ENCODE results near the gene TMEM140. TPM values are rescaled to one million over a fixed set of nuclear protein-coding genes. Genes with fewer than 3 reads are reported as not detected.
A peak's percentile ranks its signal among the peaks of the same experiment; 100 is the strongest.

TMEM140 gene
- total and polyA plus RNA-seq, 2 donors = 4.3 to 13.6 TPM

DNA sequence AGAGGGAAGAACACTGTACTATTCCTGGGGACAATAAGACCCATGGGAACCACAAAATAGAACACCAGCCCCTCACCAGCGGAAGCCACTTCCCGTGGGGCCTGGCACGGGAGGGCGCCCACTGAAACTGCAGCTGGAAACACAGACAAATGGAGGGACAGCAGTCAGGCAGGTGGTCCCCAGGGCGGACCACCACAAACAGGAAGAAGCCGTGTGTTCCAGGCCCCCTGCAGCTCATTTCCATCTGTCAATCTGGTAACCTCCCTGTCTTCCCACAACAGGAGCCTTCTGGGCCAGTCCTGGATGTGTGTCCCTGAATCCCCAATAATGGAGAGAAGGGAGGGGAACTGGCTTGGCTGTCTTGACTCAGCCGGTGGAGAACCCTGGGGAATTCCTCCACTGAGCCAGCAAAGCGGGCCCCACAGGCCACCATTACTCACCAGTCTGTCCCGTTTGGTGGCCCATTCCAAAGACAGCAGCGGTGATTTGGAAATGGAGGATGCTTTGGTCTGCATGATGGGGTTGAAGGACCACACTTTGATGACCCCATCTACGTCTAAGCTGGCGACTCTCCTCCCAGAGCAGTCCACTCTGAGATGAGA lies 46.7 kb downstream of the TMEM140 start:
- H3K36me3 ChIP-seq (ENCODE audit: control insufficient read depth in 2 of 2, insufficient read depth in 2 of 2, low read length in 1 of 2) = peaks cover 59 to 63% of the 10 kb centered on the region in 2 donors
- H3K27me3 ChIP-seq (ENCODE audit: control insufficient read depth in 2 of 2, insufficient read depth in 1 of 2, low read length in 1 of 2) = no peaks in the 10 kb centered on the region
- WGBS = 95% methylated on average over 12 of the region's 12 CpGs
- no peak for DNase-seq (ENCODE audit: low read depth in 6 of 9, low spot score in 9 of 9)
- no peak overlapping the region for H3K27ac ChIP-seq (ENCODE audit: low read depth in 1 of 2, low read length in 1 of 2)
- H3K4me3 ChIP-seq (ENCODE audit: low read length in 2 of 2) = no peak overlapping the region
- no peaks in the 10 kb centered on the region for H3K9me3 ChIP-seq (ENCODE audit: control insufficient read depth in 2 of 2, insufficient read depth in 1 of 2, low read length in 1 of 2)
- no peaks in the 10 kb centered on the region for H3K4me1 ChIP-seq (ENCODE audit: control insufficient read depth in 2 of 2, insufficient read depth in 2 of 2, low read length in 2 of 2)

- H3K4me3 ChIP-seq (ENCODE audit: low read length in 2 of 2) = no peak overlapping the region
- no peaks in the 10 kb centered on the region for H3K27me3 ChIP-seq (ENCODE audit: control insufficient read depth in 2 of 2, insufficient read depth in 1 of 2, low read length in 1 of 2)
- DNase-seq (ENCODE audit: low read depth in 6 of 9, low spot score in 9 of 9) = no peak
- no peaks in the 10 kb centered on the region for H3K9me3 ChIP-seq (ENCODE audit: control insufficient read depth in 2 of 2, insufficient read depth in 1 of 2, low read length in 1 of 2)
- no peak overlapping the region for H3K27ac ChIP-seq (ENCODE audit: low read depth in 1 of 2, low read length in 1 of 2)
- H3K36me3 ChIP-seq (ENCODE audit: control insufficient read depth in 2 of 2, insufficient read depth in 2 of 2, low read length in 1 of 2) = peaks cover 59 to 62% of the 10 kb centered on the region in 2 donors
- WGBS = 97% methylated on average over 4 of the region's 4 CpGs
- H3K4me1 ChIP-seq (ENCODE audit: control insufficient read depth in 2 of 2, insufficient read depth in 2 of 2, low read length in 2 of 2) = no peaks in the 10 kb centered on the region
Measured at GRCh38 chr7:135195156-135195555, 47.3 kb downstream of the TMEM140 start.

DNA sequence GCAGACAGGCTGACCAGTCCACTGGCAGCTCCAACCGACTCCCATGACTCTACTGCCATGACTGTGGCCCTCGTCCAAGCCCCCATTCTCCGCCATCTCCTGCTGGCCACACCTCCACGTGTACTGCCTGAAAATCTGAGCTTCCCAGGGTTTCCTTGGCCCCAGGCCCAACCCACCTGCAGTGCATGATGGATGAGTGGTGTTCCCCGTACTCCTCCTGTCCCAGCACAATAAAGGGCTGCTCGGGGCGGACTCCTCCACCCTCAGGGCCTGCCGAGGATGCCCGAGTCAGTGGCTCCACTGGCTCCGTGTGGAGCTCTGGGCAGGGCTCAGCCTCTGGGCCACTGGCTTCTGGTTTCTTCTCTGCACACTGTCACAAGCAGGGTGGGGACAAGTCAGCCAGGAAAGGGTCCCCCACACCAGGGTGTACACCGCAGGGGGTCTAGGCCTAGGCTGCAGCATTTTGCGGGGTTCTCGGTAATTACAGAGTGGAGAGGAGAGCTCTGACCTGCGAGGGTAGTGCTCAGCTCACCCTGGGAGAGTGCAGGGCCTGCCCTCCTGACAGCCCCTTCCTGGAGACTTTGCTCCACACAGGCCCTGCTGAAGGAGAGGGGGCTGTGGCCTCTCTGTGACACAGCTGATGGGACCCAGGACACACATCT lies 48.2 kb downstream of the TMEM140 start:
- peaks cover 62 to 66% of the 10 kb centered on the region in 2 donors for H3K36me3 ChIP-seq (ENCODE audit: control insufficient read depth in 2 of 2, insufficient read depth in 2 of 2, low read length in 1 of 2)
- H3K4me1 ChIP-seq (ENCODE audit: control insufficient read depth in 2 of 2, insufficient read depth in 2 of 2, low read length in 2 of 2) = no peaks in the 10 kb centered on the region
- no peak for DNase-seq (ENCODE audit: low read depth in 6 of 9, low spot score in 9 of 9)
- WGBS = 96% methylated on average over 14 of the region's 14 CpGs
- H3K9me3 ChIP-seq (ENCODE audit: control insufficient read depth in 2 of 2, insufficient read depth in 1 of 2, low read length in 1 of 2) = no peaks in the 10 kb centered on the region
- no peaks in the 10 kb centered on the region for H3K27me3 ChIP-seq (ENCODE audit: control insufficient read depth in 2 of 2, insufficient read depth in 1 of 2, low read length in 1 of 2)
- no peak overlapping the region for H3K4me3 ChIP-seq (ENCODE audit: low read length in 2 of 2)
- H3K27ac ChIP-seq (ENCODE audit: low read depth in 1 of 2, low read length in 1 of 2) = no peak overlapping the region

DNA sequence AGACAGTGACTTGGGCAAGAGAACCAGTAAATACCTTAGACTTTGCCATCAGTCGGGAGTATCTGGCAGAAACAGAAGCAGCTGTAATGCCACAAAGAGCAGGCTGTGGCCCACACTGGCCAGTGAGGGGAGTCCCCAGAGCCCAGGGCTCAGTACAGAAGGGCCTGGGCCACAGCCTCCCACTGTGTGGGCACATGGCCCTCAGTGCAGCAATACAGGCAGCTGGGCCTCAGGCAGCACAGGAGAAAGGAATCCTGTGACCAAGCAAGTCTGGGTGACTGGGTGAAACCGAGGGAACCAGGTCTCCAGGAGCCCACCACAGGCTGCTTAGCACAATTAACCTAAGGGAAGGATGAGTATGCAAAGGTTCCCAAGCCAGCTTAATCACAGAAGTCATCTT lies 49.5 kb downstream of the TMEM140 start:
- 95% methylated on average over 2 of the region's 2 CpGs for WGBS

DNA sequence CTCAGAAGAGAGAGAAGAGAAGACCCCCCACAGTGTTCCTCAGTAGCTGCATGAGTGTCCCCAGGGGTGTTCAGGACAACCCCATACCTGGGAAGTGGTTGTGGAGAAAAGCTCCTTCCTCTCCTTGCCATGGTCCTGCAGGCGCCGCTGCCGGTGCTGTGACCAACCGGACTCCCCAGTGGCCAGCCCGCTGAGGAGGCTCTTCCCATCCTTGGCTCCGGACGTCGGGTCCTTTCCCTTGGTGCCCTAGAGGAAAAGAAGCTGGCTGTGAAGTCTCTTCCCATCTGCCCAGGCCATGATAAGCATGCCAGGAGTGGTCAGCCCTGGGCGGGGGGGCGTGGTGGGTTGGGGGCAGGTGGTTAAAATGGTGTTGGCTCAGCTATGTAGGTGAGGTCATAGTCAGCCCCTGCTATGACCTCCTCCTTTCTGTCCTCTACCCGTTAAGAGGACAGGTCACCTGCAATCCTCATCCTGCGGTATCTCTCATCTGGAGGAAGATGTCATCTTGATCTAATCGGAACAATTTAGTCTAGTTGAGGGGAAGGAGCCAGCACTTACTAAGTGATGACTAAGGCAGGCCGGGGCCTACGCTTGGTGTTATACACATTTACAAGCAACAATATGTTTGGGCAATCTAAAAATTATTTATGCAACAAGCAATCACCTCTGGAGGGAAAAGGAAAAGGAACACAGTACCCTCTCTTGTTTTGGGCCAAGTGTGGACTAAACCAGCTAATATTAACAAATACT lies 50.2 kb downstream of the TMEM140 start:
- Histone ChIP-seq H3K4me3 (ENCODE audit: low read length in 2 of 2) (no peak overlapping the region), H3K9me3 (ENCODE audit: control insufficient read depth in 2 of 2, insufficient read depth in 1 of 2, low read length in 1 of 2) (no peaks in the 10 kb centered on the region), H3K4me1 (ENCODE audit: control insufficient read depth in 2 of 2, insufficient read depth in 2 of 2, low read length in 2 of 2) (no peaks in the 10 kb centered on the region), H3K36me3 (ENCODE audit: control insufficient read depth in 2 of 2, insufficient read depth in 2 of 2, low read length in 1 of 2) (peaks cover 54 to 65% of the 10 kb centered on the region in 2 donors), H3K27me3 (ENCODE audit: control insufficient read depth in 2 of 2, insufficient read depth in 1 of 2, low read length in 1 of 2) (no peaks in the 10 kb centered on the region), H3K27ac (ENCODE audit: low read depth in 1 of 2, low read length in 1 of 2) (no peak overlapping the region)
- WGBS = 97% methylated on average over 15 of the region's 15 CpGs
- no peak for DNase-seq (ENCODE audit: low read depth in 6 of 9, low spot score in 9 of 9)

More for the DNA sequence above, 49.5 kb downstream of the TMEM140 start:
- no peaks in the 10 kb centered on the region for H3K9me3 ChIP-seq (ENCODE audit: control insufficient read depth in 2 of 2, insufficient read depth in 1 of 2, low read length in 1 of 2)
- no peaks in the 10 kb centered on the region for H3K27me3 ChIP-seq (ENCODE audit: control insufficient read depth in 2 of 2, insufficient read depth in 1 of 2, low read length in 1 of 2)
- no peak for DNase-seq (ENCODE audit: low read depth in 6 of 9, low spot score in 9 of 9)
- H3K27ac ChIP-seq (ENCODE audit: low read depth in 1 of 2, low read length in 1 of 2) = no peak overlapping the region
- H3K4me1 ChIP-seq (ENCODE audit: control insufficient read depth in 2 of 2, insufficient read depth in 2 of 2, low read length in 2 of 2) = no peaks in the 10 kb centered on the region
- H3K4me3 ChIP-seq (ENCODE audit: low read length in 2 of 2) = no peak overlapping the region
- H3K36me3 ChIP-seq (ENCODE audit: control insufficient read depth in 2 of 2, insufficient read depth in 2 of 2, low read length in 1 of 2) = peaks cover 58 to 68% of the 10 kb centered on the region in 2 donors

- H3K27me3 ChIP-seq (ENCODE audit: control insufficient read depth in 2 of 2, insufficient read depth in 1 of 2, low read length in 1 of 2) = no peaks in the 10 kb centered on the region
- peaks cover 52 to 65% of the 10 kb centered on the region in 2 donors for H3K36me3 ChIP-seq (ENCODE audit: control insufficient read depth in 2 of 2, insufficient read depth in 2 of 2, low read length in 1 of 2)
- H3K4me3 ChIP-seq (ENCODE audit: low read length in 2 of 2) = no peak overlapping the region
- WGBS = 96% methylated on average over 4 of the region's 4 CpGs
- H3K9me3 ChIP-seq (ENCODE audit: control insufficient read depth in 2 of 2, insufficient read depth in 1 of 2, low read length in 1 of 2) = no peaks in the 10 kb centered on the region
- no peak for DNase-seq (ENCODE audit: low read depth in 6 of 9, low spot score in 9 of 9)
- H3K27ac ChIP-seq (ENCODE audit: low read depth in 1 of 2, low read length in 1 of 2) = no peak overlapping the region
- H3K4me1 ChIP-seq (ENCODE audit: control insufficient read depth in 2 of 2, insufficient read depth in 2 of 2, low read length in 2 of 2) = peaks cover 0 to 4% of the 10 kb centered on the region in 2 donors
Measured at GRCh38 chr7:135199439-135199838, 51.6 kb downstream of the TMEM140 start.

GRCh38 chr7:135200821-135201331 lies 53.0 kb downstream of the TMEM140 start:
- H3K27me3 ChIP-seq (ENCODE audit: control insufficient read depth in 2 of 2, insufficient read depth in 1 of 2, low read length in 1 of 2) = no peaks in the 10 kb centered on the region
- WGBS = 95% methylated on average over 3 of the region's 3 CpGs
- peak overlapping the region in 1 of 2 donors; percentile 38 for H3K27ac ChIP-seq (ENCODE audit: low read depth in 1 of 2, low read length in 1 of 2)
- H3K4me3 ChIP-seq (ENCODE audit: low read length in 2 of 2) = no peak overlapping the region
- H3K4me1 ChIP-seq (ENCODE audit: control insufficient read depth in 2 of 2, insufficient read depth in 2 of 2, low read length in 2 of 2) = peaks cover 0 to 4% of the 10 kb centered on the region in 2 donors
- H3K36me3 ChIP-seq (ENCODE audit: control insufficient read depth in 2 of 2, insufficient read depth in 2 of 2, low read length in 1 of 2) = peaks cover 43 to 67% of the 10 kb centered on the region in 2 donors
- H3K9me3 ChIP-seq (ENCODE audit: control insufficient read depth in 2 of 2, insufficient read depth in 1 of 2, low read length in 1 of 2) = no peaks in the 10 kb centered on the region
- DNase-seq (ENCODE audit: low read depth in 6 of 9, low spot score in 9 of 9) = peak in 1 of 9 donors; percentile 22

- H3K27me3 ChIP-seq (ENCODE audit: control insufficient read depth in 2 of 2, insufficient read depth in 1 of 2, low read length in 1 of 2) = no peaks in the 10 kb centered on the region
- peak overlapping the region in 1 of 2 donors; percentile 38 for H3K27ac ChIP-seq (ENCODE audit: low read depth in 1 of 2, low read length in 1 of 2)
- H3K9me3 ChIP-seq (ENCODE audit: control insufficient read depth in 2 of 2, insufficient read depth in 1 of 2, low read length in 1 of 2) = no peaks in the 10 kb centered on the region
- H3K36me3 ChIP-seq (ENCODE audit: control insufficient read depth in 2 of 2, insufficient read depth in 2 of 2, low read length in 1 of 2) = peaks cover 39 to 65% of the 10 kb centered on the region in 2 donors
- WGBS = 97% methylated on average over 2 of the region's 2 CpGs
- H3K4me1 ChIP-seq (ENCODE audit: control insufficient read depth in 2 of 2, insufficient read depth in 2 of 2, low read length in 2 of 2) = peaks cover 0 to 4% of the 10 kb centered on the region in 2 donors
- no peak overlapping the region for H3K4me3 ChIP-seq (ENCODE audit: low read length in 2 of 2)
- DNase-seq (ENCODE audit: low read depth in 6 of 9, low spot score in 9 of 9) = no peak
Measured at GRCh38 chr7:135201350-135201749, 53.5 kb downstream of the TMEM140 start.

DNA sequence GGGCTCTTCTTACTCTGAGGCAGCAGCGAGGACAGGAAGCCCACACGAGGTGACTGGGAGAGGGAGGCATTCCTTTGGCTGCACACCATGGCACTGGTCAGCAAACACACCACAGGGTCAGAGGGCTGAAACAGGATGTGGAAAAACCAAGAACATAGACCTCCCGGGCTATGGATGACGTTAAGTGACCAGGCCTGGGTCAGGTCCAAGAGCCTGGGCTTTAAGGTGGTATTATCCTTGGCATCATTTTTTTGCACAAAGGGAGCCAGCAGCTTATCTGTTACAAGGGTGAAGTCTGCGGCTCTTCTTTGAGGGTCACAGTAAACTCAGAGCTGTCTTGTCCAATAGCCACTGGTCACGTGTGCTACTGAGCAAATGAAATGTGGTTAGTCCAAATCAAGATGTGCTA lies 56.5 kb downstream of the TMEM140 start:
- Histone ChIP-seq H3K36me3 (ENCODE audit: control insufficient read depth in 2 of 2, insufficient read depth in 2 of 2, low read length in 1 of 2) (peaks cover 18 to 48% of the 10 kb centered on the region in 2 donors), H3K9me3 (ENCODE audit: control insufficient read depth in 2 of 2, insufficient read depth in 1 of 2, low read length in 1 of 2) (no peaks in the 10 kb centered on the region), H3K27me3 (ENCODE audit: control insufficient read depth in 2 of 2, insufficient read depth in 1 of 2, low read length in 1 of 2) (no peaks in the 10 kb centered on the region), H3K4me3 (ENCODE audit: low read length in 2 of 2) (no peak overlapping the region), H3K4me1 (ENCODE audit: control insufficient read depth in 2 of 2, insufficient read depth in 2 of 2, low read length in 2 of 2) (peaks cover 4 to 7% of the 10 kb centered on the region in 2 donors), H3K27ac (ENCODE audit: low read depth in 1 of 2, low read length in 1 of 2) (peak overlapping the region in 1 of 2 donors; percentile 13)
- WGBS = 95% methylated on average over 6 of the region's 6 CpGs
- DNase-seq (ENCODE audit: low read depth in 6 of 9, low spot score in 9 of 9) = no peak

All from thymus (tissue), 11 donors.